Astrocyte of the cerebellum (primary cell): ENCODE measurements around the gene C7.
A peak's percentile ranks its signal among the peaks of the same experiment; 100 is the strongest.

ENCODE experiments used
- DNase-seq: peaks from one replicate; pipeline ENCODE4 v3.0.0-alpha.2; 2011; ENCODE audit warnings: low read depth
- H3K4me3 ChIP-seq: 2 replicates; pipeline ENCODE4 v1.5.1; 2011; ENCODE audit warnings: mild to moderate bottlenecking, low read depth, low read length, moderate library complexity
- CTCF ChIP-seq: IDR thresholded peaks from 2 replicates; pipeline ENCODE4 v1.5.1; 2012; ENCODE audit warnings: low read length, low read depth, moderate library complexity, mild to moderate bottlenecking; ENCODE audit errors: missing control alignments
- in situ Hi-C: cut with HindIII; loops from 2 replicates; pipeline ENCODE4 v1.10.0; 2017; ENCODE audit warnings: low sequenced_read_pairs

C7 gene

GRCh38 chr5:40973364-40974004 lies 64.2 kb downstream of the C7 start:
- DNase-seq: no peak
- no peak for TF ChIP-seq CTCF
- in situ Hi-C loops: no loop called here
- H3K4me3 ChIP-seq: no peak overlapping the region

- no peak for TF ChIP-seq CTCF
- in situ Hi-C loops: no loop called here
- no peak overlapping the region for H3K4me3 ChIP-seq
- DNase-seq: no peak
These were observed 66.7 kb downstream of the C7 start for GRCh38 chr5:40976041-40976440.

- in situ Hi-C loops: no loop called here
- no peak for TF ChIP-seq CTCF
- H3K4me3 ChIP-seq: no peak overlapping the region
- no peak for DNase-seq
These were observed 67.5 kb downstream of the C7 start for GRCh38 chr5:40976836-40977235.

GRCh38 chr5:40981420-40981819 lies 72.1 kb downstream of the C7 start:
- no peak for TF ChIP-seq CTCF
- no peak for DNase-seq
- in situ Hi-C loops: no loop called here
- H3K4me3 ChIP-seq: no peak overlapping the region

GRCh38 chr5:40983781-40984180 lies 74.5 kb downstream of the C7 start:
- no peak for DNase-seq
- no peak for TF ChIP-seq CTCF
- in situ Hi-C loops: no loop called here
- no peak overlapping the region for H3K4me3 ChIP-seq

GRCh38 chr5:40984884-40985283 lies 75.6 kb downstream of the C7 start:
- TF ChIP-seq CTCF: no peak
- DNase-seq: peak; percentile 75
- in situ Hi-C loops: no loop called here

More at GRCh38 chr5:40984884-40985283, 75.6 kb downstream of the C7 start:
- no peak overlapping the region for H3K4me3 ChIP-seq
